Glutamatergic neuron (in vitro differentiated cells): Measurements from ENCODE around the gene AUTS2. TPM values are rescaled to one million over a fixed set of nuclear protein-coding genes. Genes with fewer than 3 reads are reported as not detected.
A peak's percentile ranks its signal among the peaks of the same experiment; 100 is the strongest.

Experiments
- DNase-seq: peaks from one replicate; pipeline ENCODE4 v3.0.0; 2022
- H3K27ac Mint-ChIP-seq: one replicate; pipeline ENCODE4 v1.8.0; 2020; ENCODE audit warnings: mild to moderate bottlenecking, mixed read lengths, inconsistent platforms; ENCODE audit not compliant: unreplicated experiment
- H3K27me3 Mint-ChIP-seq: one replicate; pipeline ENCODE4 v1.8.0; 2020; ENCODE audit warnings: mild to moderate bottlenecking, moderate library complexity, mixed read lengths, inconsistent platforms; ENCODE audit not compliant: unreplicated experiment
- H3K36me3 Mint-ChIP-seq: one replicate; pipeline ENCODE4 v1.8.0; 2020; ENCODE audit warnings: mild to moderate bottlenecking, mixed read lengths, inconsistent platforms; ENCODE audit not compliant: unreplicated experiment
- H3K4me1 Mint-ChIP-seq: one replicate; pipeline ENCODE4 v1.8.0; 2020; ENCODE audit warnings: mild to moderate bottlenecking, low read depth, mixed read lengths, inconsistent platforms; ENCODE audit not compliant: unreplicated experiment
- H3K4me3 Mint-ChIP-seq: one replicate; pipeline ENCODE4 v1.8.0; 2020; ENCODE audit warnings: mild to moderate bottlenecking, mixed read lengths, inconsistent platforms; ENCODE audit not compliant: unreplicated experiment
- H3K9me3 Mint-ChIP-seq: one replicate; pipeline ENCODE4 v1.8.0; 2020; ENCODE audit warnings: mild to moderate bottlenecking, moderate library complexity, mixed read lengths, inconsistent platforms; ENCODE audit not compliant: unreplicated experiment
- total RNA-seq: library from RNA; stranded (reverse); fragmentation: NEBNext Ultra II Directional; extraction: Animal tissue kit (Norgen Biotek cat#: 25700); gene quantifications from one replicate; pipeline ENCODE4 v1.2.1, GENCODE V29; 2021; ENCODE audit not compliant: unreplicated experiment
- TF ChIP-seq, protein P1 (sequence below): fragments of 200-600 bp; sonication (generic); IDR thresholded peaks from one replicate; pipeline ENCODE4 v1.5.0; 2021; ENCODE audit not compliant: partially characterized antibody, unreplicated experiment

AUTS2 gene
- total RNA-seq, 1 donor from 2014 or later: 300 TPM

DNA sequence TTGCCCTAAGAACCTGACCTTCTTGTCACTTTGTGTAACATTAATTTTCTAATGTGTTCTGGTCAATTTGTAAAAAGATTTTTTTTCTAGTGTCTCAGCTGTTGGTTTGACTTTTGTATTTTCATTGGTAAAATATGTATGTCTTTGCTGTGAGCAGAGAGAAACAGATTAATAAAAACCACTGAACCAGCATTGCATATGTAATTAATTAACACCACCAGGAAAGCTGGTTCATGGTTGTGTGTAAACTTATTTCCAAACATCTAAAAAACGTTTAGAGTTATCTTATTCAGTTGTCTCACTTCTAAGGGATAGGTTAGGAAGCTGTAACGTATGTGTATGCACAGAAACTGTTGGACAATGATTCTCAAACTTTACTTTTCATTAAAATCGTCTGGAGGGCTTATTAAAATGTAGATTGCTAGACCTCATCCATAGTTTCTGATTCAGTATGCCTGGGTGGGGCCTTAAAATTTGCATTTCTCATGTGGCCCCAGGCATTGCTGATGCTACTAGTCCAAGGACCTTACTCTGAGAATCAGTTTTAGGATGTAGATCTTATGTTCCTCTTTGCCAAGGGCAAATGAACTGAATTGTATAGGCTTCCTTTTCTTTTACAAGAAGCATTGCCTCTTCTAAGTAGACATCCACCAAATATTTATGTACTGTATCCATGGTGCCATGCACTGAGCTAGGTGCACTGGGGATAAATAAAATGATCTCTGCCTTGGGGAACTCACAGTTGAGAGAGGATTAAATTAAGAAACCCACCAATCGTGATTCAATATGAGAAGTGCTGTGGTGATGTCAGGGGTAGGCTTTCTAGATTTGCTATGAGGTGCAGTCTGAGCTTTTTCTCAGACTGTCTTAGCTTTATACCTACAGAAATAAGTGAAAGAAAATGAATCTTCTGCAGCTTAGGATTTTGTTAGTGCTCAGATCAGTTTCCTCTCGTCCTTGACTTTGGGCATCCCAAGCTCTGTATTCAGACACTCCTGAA, 98.7 kb downstream of the AUTS2 start:
- H3K36me3 Mint-ChIP-seq: no peaks in the 10 kb centered on the region
- H3K4me3 Mint-ChIP-seq: no peak overlapping the region
- H3K4me1 Mint-ChIP-seq: peaks cover 64% of the 10 kb centered on the region
- peaks cover 2% of the 10 kb centered on the region for H3K9me3 Mint-ChIP-seq
- DNase-seq: no peak
- peak overlapping the region; percentile 19 for H3K27ac Mint-ChIP-seq
- TF ChIP-seq, protein P1, sequence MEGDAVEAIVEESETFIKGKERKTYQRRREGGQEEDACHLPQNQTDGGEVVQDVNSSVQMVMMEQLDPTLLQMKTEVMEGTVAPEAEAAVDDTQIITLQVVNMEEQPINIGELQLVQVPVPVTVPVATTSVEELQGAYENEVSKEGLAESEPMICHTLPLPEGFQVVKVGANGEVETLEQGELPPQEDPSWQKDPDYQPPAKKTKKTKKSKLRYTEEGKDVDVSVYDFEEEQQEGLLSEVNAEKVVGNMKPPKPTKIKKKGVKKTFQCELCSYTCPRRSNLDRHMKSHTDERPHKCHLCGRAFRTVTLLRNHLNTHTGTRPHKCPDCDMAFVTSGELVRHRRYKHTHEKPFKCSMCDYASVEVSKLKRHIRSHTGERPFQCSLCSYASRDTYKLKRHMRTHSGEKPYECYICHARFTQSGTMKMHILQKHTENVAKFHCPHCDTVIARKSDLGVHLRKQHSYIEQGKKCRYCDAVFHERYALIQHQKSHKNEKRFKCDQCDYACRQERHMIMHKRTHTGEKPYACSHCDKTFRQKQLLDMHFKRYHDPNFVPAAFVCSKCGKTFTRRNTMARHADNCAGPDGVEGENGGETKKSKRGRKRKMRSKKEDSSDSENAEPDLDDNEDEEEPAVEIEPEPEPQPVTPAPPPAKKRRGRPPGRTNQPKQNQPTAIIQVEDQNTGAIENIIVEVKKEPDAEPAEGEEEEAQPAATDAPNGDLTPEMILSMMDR: no peak
- H3K27me3 Mint-ChIP-seq: peaks cover 1% of the 10 kb centered on the region

DNA sequence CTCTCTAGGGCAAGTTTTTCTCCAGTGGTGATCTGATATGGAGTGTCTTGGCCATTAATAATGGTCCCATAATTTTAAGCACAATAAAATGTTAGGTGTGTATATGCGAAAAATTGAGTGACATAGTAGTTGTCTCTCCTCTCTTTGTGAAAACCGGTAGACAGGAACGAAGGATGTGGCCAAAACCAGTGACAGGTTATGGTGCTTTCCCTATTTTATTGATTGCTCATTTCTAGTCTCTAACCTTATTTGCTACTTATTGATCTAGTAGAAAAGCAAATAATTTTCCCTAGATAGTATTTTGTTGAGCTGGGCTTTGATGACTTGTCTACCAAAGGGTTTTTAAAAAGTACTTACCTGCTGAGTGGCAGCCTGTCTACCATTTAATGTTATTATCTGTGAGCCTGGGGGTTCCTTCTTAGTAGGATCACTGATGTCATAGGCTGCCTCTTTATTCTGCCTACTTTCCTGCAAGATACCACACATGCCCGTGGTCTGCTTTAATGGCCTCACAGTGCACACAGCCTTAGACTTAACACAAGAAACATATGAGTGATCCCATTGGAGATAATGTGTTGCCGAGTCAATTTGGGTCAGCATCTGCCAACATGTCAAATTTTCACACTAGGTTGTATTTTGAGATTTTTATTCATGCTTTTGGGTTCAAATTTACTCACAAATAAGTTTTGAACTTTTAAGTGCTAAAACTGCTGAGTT, 100.0 kb downstream of the AUTS2 start:
- H3K27ac Mint-ChIP-seq: peak overlapping the region; percentile 60
- TF ChIP-seq, protein P1: no peak
- peaks cover 69% of the 10 kb centered on the region for H3K4me1 Mint-ChIP-seq
- H3K4me3 Mint-ChIP-seq: peak overlapping the region; percentile 13
- peaks cover 1% of the 10 kb centered on the region for H3K27me3 Mint-ChIP-seq
- H3K36me3 Mint-ChIP-seq: no peaks in the 10 kb centered on the region
- no peak for DNase-seq
- no peaks in the 10 kb centered on the region for H3K9me3 Mint-ChIP-seq

DNA sequence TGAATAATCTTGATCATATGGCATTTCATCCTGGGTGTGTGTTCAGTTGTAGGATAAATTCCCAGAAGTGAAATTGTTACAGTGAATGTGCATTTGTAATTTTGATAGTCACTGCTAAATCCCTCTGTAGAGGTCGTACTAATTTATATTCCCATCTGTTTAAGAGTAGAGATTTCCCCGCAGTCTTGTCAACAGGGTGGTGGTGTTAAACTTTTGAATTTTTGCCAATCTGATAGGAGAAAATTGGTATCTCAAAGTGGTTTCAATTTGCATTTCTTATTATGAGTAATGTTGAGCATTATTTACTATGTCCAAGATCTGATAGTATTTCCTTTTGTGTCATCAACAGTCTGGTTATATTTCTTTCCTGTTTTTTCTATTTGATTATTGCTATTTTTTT, 101.7 kb downstream of the AUTS2 start:
- H3K27ac Mint-ChIP-seq: peak overlapping the region; percentile 63
- DNase-seq: no peak
- TF ChIP-seq, protein P1: no peak
- H3K4me1 Mint-ChIP-seq: peaks cover 72% of the 10 kb centered on the region
- no peak overlapping the region for H3K4me3 Mint-ChIP-seq
- H3K9me3 Mint-ChIP-seq: no peaks in the 10 kb centered on the region
- no peaks in the 10 kb centered on the region for H3K36me3 Mint-ChIP-seq
- H3K27me3 Mint-ChIP-seq: peaks cover 1% of the 10 kb centered on the region

DNA sequence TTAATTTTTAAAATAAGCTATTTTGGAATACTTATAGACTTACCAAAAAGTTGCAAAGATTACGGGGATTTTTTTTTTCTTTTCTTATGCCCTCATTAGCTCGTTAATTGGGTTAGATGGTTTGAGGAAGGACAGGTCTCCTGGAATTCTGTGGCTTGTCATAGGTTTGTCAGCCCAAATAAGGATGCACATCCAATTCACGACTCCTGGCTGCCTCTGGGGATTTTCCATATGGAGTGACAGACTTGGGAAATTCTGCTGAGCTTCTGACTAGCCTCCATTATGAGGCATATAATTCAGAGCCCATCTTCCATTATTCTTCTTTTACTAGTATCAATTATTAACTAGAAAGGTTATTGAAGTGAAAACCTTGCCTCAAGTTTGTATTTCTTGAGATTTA, 102.1 kb downstream of the AUTS2 start:
- peaks cover 72% of the 10 kb centered on the region for H3K4me1 Mint-ChIP-seq
- peak; percentile 40 for DNase-seq
- peaks cover 1% of the 10 kb centered on the region for H3K27me3 Mint-ChIP-seq
- H3K27ac Mint-ChIP-seq: peak overlapping the region; percentile 75
- H3K4me3 Mint-ChIP-seq: peak overlapping the region; percentile 21
- H3K9me3 Mint-ChIP-seq: no peaks in the 10 kb centered on the region
- TF ChIP-seq, protein P1: no peak
- H3K36me3 Mint-ChIP-seq: no peaks in the 10 kb centered on the region
